Bronchial epithelial cell (primary cell): ENCODE data around the gene DNAJC8. TPM values are rescaled to one million over a fixed set of nuclear protein-coding genes. Genes with fewer than 3 reads are reported as not detected.
A peak's percentile ranks its signal among the peaks of the same experiment; 100 is the strongest.

Experiments
- DNase-seq: peaks from one replicate; pipeline ENCODE4 v3.0.0-alpha.2; 2010; ENCODE audit warnings: low read depth
- FAIRE-seq: peaks from 2 replicates; lab custom pipeline; 2011; peaks lifted over from hg19 to GRCh38; lab: Jason Lieb, UNC
- H3K27me3 ChIP-seq: 2 replicates; pipeline ENCODE4 v1.5.1; 2011; ENCODE audit warnings: low read length; ENCODE audit not compliant: control insufficient read depth, insufficient read depth
- H3K36me3 ChIP-seq: 2 replicates; pipeline ENCODE4 v1.5.1; 2011; ENCODE audit warnings: low read length; ENCODE audit not compliant: control insufficient read depth, insufficient read depth
- H3K4me3 ChIP-seq: 2 replicates; pipeline ENCODE4 v1.5.1; 2011; ENCODE audit warnings: mild to moderate bottlenecking, low read depth, low read length, control low read depth
- total RNA-seq: library from RNA; depleted of rRNA; stranded (reverse); fragments of >200 nt; gene quantifications from 2 replicates; pipeline ENCODE4 v1.2.1, GENCODE V29; 2014
- TF ChIP-seq, protein P1 (sequence below): IDR thresholded peaks from 2 replicates; pipeline ENCODE4 v1.5.1; 2011; ENCODE audit warnings: mild to moderate bottlenecking, moderate library complexity, low read length, control low read depth, inconsistent platforms; ENCODE audit not compliant: insufficient read depth, severe bottlenecking

DNAJC8 gene
- total RNA-seq, 1 donor from 2014 or later, result 44.2 TPM

DNA sequence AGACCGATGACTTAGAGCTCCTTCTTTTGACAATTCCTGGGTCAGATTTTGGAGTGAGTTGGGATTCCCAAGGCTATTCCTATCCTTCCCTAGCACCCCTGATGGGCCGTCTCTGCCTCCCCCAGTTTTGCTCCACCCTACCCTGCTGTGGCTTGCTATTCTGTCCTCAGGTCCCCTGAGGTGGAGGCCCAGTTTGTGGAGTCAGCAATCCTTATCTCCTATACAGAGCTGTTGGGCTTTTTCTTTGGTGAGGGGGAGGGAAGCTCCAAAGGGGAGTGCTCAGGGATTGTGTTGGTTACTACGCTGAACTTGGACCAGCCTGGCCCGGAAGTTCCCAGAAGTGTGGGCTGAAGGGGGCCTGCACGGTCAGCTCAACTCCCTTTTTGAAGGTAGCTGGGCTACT lies 34.1 kb upstream of the DNAJC8 start:
- Histone ChIP-seq H3K27me3 (no peaks in the 10 kb centered on the region), H3K4me3 (no peak overlapping the region), H3K36me3 (peaks cover 28% of the 10 kb centered on the region)
- no peak for FAIRE-seq
- no peak for DNase-seq
- TF ChIP-seq, protein P1, sequence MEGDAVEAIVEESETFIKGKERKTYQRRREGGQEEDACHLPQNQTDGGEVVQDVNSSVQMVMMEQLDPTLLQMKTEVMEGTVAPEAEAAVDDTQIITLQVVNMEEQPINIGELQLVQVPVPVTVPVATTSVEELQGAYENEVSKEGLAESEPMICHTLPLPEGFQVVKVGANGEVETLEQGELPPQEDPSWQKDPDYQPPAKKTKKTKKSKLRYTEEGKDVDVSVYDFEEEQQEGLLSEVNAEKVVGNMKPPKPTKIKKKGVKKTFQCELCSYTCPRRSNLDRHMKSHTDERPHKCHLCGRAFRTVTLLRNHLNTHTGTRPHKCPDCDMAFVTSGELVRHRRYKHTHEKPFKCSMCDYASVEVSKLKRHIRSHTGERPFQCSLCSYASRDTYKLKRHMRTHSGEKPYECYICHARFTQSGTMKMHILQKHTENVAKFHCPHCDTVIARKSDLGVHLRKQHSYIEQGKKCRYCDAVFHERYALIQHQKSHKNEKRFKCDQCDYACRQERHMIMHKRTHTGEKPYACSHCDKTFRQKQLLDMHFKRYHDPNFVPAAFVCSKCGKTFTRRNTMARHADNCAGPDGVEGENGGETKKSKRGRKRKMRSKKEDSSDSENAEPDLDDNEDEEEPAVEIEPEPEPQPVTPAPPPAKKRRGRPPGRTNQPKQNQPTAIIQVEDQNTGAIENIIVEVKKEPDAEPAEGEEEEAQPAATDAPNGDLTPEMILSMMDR, result no peak

DNA sequence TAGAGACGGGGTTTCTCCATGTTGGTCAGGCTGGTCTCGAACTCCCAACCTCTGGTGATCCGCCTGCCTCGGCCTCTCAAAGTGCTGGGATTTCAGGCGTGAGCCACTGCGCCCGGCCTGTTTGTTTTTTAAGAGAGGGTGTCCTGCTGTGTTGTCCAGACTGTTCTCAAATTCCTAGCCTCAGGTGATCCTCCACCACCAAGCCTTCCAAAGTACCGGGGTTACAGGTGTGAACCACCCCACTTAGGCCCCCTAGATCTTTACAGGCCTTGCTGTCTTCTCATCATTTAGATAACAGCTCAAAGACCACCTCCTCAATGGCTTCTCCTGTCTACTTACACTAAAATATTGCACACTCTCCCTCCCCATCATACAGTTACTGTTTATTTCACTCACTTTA lies 32.7 kb upstream of the DNAJC8 start:
- DNase-seq, result no peak
- TF ChIP-seq, protein P1, result no peak
- Histone ChIP-seq H3K36me3 (peaks cover 20% of the 10 kb centered on the region), H3K27me3 (no peaks in the 10 kb centered on the region), H3K4me3 (no peak overlapping the region)
- FAIRE-seq, result no peak

DNA sequence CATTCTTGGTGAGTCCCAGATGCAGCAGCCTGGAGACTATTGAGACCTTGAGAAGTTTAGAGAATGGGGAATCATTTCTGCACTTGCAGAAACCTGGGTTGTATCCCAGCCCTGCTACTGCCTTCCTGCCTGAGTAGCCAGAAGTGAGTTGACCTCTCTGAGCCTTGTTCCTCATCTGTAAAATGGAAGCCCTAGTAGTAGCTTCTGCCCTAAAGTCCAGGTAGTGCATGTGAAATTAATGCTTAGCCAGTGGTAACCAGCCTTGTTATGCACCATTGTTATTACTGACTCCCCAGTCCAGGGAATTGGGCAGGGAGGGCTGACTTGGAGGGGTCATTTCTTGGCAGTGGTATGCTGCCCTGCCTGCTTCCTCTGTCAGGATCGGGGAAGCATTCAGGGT lies 32.1 kb upstream of the DNAJC8 start:
- TF ChIP-seq, protein P1, result no peak
- DNase-seq (no peak), FAIRE-seq (no peak)
- Histone ChIP-seq H3K4me3 (no peak overlapping the region), H3K36me3 (peaks cover 19% of the 10 kb centered on the region), H3K27me3 (no peaks in the 10 kb centered on the region)

- Histone ChIP-seq H3K27me3 (no peaks in the 10 kb centered on the region), H3K36me3 (peaks cover 8% of the 10 kb centered on the region), H3K4me3 (peak overlapping the region; percentile 98)
- TF ChIP-seq, protein P1, result no peak
- FAIRE-seq, result no peak
- DNase-seq, result no peak
Measured at GRCh38 chr1:28260803-28261174, 28.0 kb upstream of the DNAJC8 start.

- Histone ChIP-seq H3K27me3 (no peaks in the 10 kb centered on the region), H3K36me3 (peaks cover 8% of the 10 kb centered on the region), H3K4me3 (peak overlapping the region; percentile 98)
- DNase-seq (peak; percentile 79), FAIRE-seq (no peak)
- TF ChIP-seq, protein P1, result no peak
Measured at GRCh38 chr1:28259934-28260802, 27.3 kb upstream of the DNAJC8 start.
